Endothelial cell of umbilical vein (primary cell): Measurements from ENCODE around the gene COMMD9. TPM values are rescaled to one million over a fixed set of nuclear protein-coding genes. Genes with fewer than 3 reads are reported as not detected.
"Not testable (repeated sequence)": the region's sequence is repeated elsewhere in the genome, so short reads cannot be mapped to it uniquely, and the experiment has no call there.

Experiments used
- BruUV-seq: library from RNA; stranded (reverse); fragments of 400-500 nt; replicated peaks from 2 replicates; lab custom pipeline; 2021; lab: Mats Ljungman, UMichigan
- CTCF ChIA-PET: fragments of 300-600, 350-600 bp; sonication (Branson Sonifier 250); formaldehyde crosslinking; loops from one replicate; lab custom pipeline; 2021; ENCODE audit warnings: antibody characterized with exemption, inconsistent platforms; lab: Charles Lee
- POLR2A ChIA-PET: fragments of 300-600, 350-600 bp; sonication (Branson Sonifier 250); formaldehyde crosslinking; loops from one replicate; lab custom pipeline; 2021; ENCODE audit warnings: antibody characterized with exemption, inconsistent platforms; lab: Charles Lee
- DNase-seq: peaks from one replicate; pipeline ENCODE4 v3.0.0-alpha.2; 2011; ENCODE audit warnings: low read depth, low spot score
- FAIRE-seq: peaks from 2 replicates; lab custom pipeline; 2011; peaks lifted over from hg19 to GRCh38; lab: Jason Lieb, UNC
- H2AFZ ChIP-seq: 2 replicates; pipeline ENCODE4 v1.6.0; 2012; ENCODE audit warnings: low read depth, low read length, control low read depth, inconsistent platforms
- H3K27ac ChIP-seq: 2 replicates; pipeline ENCODE4 v1.5.1; 2011; ENCODE audit warnings: low read depth, mild to moderate bottlenecking, control low read depth, low read length, moderate library complexity; ENCODE audit not compliant: insufficient read depth
- H3K27me3 ChIP-seq, 2 experiments: 2 replicates each; pipeline versions ENCODE4 v1.6.0 to v1.6.1; 2011; ENCODE audit warnings: low read length in 2 of 2, mixed read lengths in 1 of 2; ENCODE audit not compliant: control insufficient read depth in 2 of 2, insufficient read depth in 2 of 2
- H3K36me3 ChIP-seq, 2 experiments: 2 replicates in 1 of 2; 3 replicates in 1 of 2; pipeline ENCODE4 v1.5.1; 2011; ENCODE audit warnings: low read length in 2 of 2, mild to moderate bottlenecking in 1 of 2, moderate library complexity in 1 of 2; ENCODE audit not compliant: control insufficient read depth in 2 of 2, insufficient read depth in 2 of 2; ENCODE audit errors: extremely low read depth in 1 of 2
- H3K4me1 ChIP-seq: 3 replicates; pipeline ENCODE4 v1.5.1; 2011; ENCODE audit warnings: mild to moderate bottlenecking, low read length; ENCODE audit not compliant: control insufficient read depth, insufficient read depth; ENCODE audit errors: extremely low read depth
- H3K4me2 ChIP-seq: 2 replicates; pipeline ENCODE4 v1.6.1; 2011; ENCODE audit warnings: low read length, control low read depth, mixed read lengths; ENCODE audit not compliant: insufficient read depth
- H3K4me3 ChIP-seq, 3 experiments: fragments of 200-600 bp in 1 of 3; sonication (generic), shearing (Covaris generic) in 1 of 3; replicated peaks in 1 of 3; 2 replicates each; pipeline ENCODE4 v1.5.1; 2011 to 2016; ENCODE audit warnings: control low read depth in 3 of 3, low read length in 3 of 3, mild to moderate bottlenecking in 2 of 3, inconsistent platforms in 1 of 3, low read depth in 1 of 3, moderate library complexity in 1 of 3; ENCODE audit not compliant: insufficient read depth in 1 of 3
- H3K79me2 ChIP-seq: 2 replicates; pipeline ENCODE4 v1.6.0; 2012; ENCODE audit warnings: low read length, inconsistent platforms; ENCODE audit not compliant: control insufficient read depth, insufficient read depth
- H3K9ac ChIP-seq: replicated peaks from 2 replicates; pipeline ENCODE3; 2011; ENCODE audit warnings: low read length, control low read depth; ENCODE audit not compliant: insufficient read depth; ENCODE audit errors: extremely low read depth
- H3K9me1 ChIP-seq: replicated peaks from 3 replicates; pipeline ENCODE4 v1.6.0; 2011; ENCODE audit warnings: mild to moderate bottlenecking, low read length; ENCODE audit not compliant: control insufficient read depth, insufficient read depth; ENCODE audit errors: extremely low read depth
- H3K9me3 ChIP-seq: replicated peaks from 2 replicates; pipeline ENCODE4 v1.5.1; 2012; ENCODE audit warnings: low read length, inconsistent platforms; ENCODE audit not compliant: control insufficient read depth, insufficient read depth
- H4K20me1 ChIP-seq: replicated peaks from 2 replicates; pipeline ENCODE3; 2011; ENCODE audit warnings: mild to moderate bottlenecking, low read length; ENCODE audit not compliant: control insufficient read depth, insufficient read depth; ENCODE audit errors: extremely low read depth
- dilution Hi-C: fragments of 300-500 bp; cut with MboI; formaldehyde crosslinking; loops from one replicate; pipeline ENCODE4 v1.15.0; 2019; ENCODE audit warnings: low sequenced_read_pairs; ENCODE audit not compliant: extremely low pct_ligation_motif_present
- intact Hi-C: fragments of 100-400 bp; cut with micrococcal nuclease; formaldehyde crosslinking; loops from one replicate; pipeline ENCODE4 v1.10.0; 2022
- polyA plus RNA-seq, 4 experiments: library from polyadenylated mRNA; depleted of rRNA in 3 of 4; stranded (reverse) in 3 of 4; unstranded in 1 of 4; fragments of >200 nt; gene quantifications; 2 replicates each; pipeline versions ENCODE4 v1.2.1 to v1.2.3, GENCODE V29; 2011 to 2012; ENCODE audit warnings: missing spikeins in 1 of 4
- total RNA-seq: library from RNA; stranded (reverse); gene quantifications from 2 replicates; pipeline ENCODE4 v1.2.3, GENCODE V29; 2021

Gene COMMD9
- total and polyA plus RNA-seq, 2 donors (not counting 3 experiments of a cell fraction or from before 2014, with no cell fraction given) = 65.1 to 78.9 TPM

DNA sequence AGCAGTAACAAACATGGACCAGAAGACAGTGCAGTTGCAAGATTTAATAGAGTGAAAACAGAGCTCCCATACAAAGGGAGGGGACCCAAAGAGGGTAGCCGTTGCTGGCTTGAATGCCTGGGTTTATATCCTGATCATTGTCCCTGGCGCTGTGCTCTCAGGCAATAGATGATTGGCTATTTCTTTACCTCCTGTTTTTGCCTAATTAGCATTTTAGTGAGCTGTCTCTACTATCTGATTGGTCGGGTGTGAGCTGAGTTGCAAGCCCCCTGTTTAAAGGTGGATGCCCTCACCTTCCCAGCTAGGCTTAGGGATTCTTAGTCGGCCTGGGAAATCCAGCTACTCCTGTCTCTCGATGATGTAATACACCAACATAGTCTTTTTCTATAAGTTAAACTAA, 36.2 kb upstream of the COMMD9 start:
- H3K79me2 ChIP-seq, BruUV-seq, H3K4me1 ChIP-seq, dilution Hi-C loops, intact Hi-C loops, POLR2A ChIA-PET, DNase-seq, H2AFZ ChIP-seq, H3K4me2 ChIP-seq, H3K27me3 ChIP-seq, H4K20me1 ChIP-seq, H3K27ac ChIP-seq, H3K9me1 ChIP-seq, H3K36me3 ChIP-seq, H3K9ac ChIP-seq, H3K4me3 ChIP-seq, FAIRE-seq, H3K9me3 ChIP-seq: not testable (repeated sequence)
- CTCF ChIA-PET = interaction anchor here (1.0 kb wide), 1 partner anchor 167 kb away, joined by 3 read pairs; no protein-coding TSS in a partner anchor

DNA sequence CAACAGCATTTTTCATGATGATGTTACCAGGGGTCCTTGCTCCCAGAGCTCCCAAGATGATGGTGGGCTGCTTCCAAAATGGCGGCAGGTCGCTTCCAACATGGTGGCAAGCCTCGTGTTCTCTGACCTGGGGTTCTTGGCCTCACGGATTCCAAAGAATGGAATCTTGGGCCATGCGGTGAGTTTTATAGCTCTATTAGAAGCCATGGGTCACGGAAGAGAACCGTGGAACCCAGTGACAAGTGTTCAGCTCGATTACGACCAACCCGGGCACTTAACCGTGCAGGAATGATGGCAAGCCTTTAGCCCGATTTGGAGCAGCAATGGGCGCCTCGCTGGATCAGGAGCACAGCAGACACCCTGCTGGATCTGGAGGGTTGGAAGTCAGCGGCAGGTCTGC, 35.7 kb upstream of the COMMD9 start:
- BruUV-seq, H3K9me1 ChIP-seq, H3K36me3 ChIP-seq, FAIRE-seq, dilution Hi-C loops, DNase-seq, H3K9ac ChIP-seq, H3K79me2 ChIP-seq, H3K9me3 ChIP-seq, H3K27ac ChIP-seq, H2AFZ ChIP-seq, H4K20me1 ChIP-seq, H3K4me2 ChIP-seq, intact Hi-C loops, H3K4me1 ChIP-seq, H3K4me3 ChIP-seq, POLR2A ChIA-PET, H3K27me3 ChIP-seq: not testable (repeated sequence)
- CTCF ChIA-PET = interaction anchor here (1.0 kb wide), 1 partner anchor 168 kb away, joined by 3 read pairs; no protein-coding TSS in a partner anchor
